ENCODE measurements around the gene FAM72D. TPM values are rescaled to one million over a fixed set of nuclear protein-coding genes. Genes with fewer than 3 reads are reported as not detected.
"Not testable (repeated sequence)": the region's sequence is repeated elsewhere in the genome, so short reads cannot be mapped to it uniquely, and the experiment has no call there.

Gene FAM72D
- total and polyA plus RNA-seq, 9 donors = 0.23 to 0.46 (median 0.25) TPM; not detected in 4

DNA sequence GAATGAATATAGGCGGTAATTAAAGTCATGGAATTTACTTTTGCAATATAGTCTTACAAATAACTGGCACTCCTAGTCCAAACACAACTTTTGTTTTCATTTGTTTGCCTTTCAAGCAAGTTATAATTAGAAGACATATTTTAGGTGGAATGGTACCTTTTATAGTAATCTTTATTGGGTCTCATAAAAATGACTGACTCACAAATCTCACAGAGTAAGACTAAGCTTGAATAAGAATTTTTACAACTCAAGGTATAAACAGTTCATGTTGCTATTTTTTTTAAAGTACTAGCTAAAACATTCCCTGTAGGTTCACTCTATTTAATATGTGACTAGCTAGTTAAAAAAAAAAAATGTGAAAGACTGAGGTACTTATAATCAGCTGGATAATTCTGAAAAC, 6.0 kb downstream of the FAM72D start:
- intact Hi-C loops (cut with DNase I); H3K4me3 ChIP-seq; H3K9me3 ChIP-seq; DNase-seq; H3K4me1 ChIP-seq (ENCODE audit: insufficient read depth); H3K27me3 ChIP-seq; H3K36me3 ChIP-seq; H3K27ac ChIP-seq: not testable (repeated sequence)
- WGBS, 3 donors = 60 to 100% methylated on average over 1 of the region's 1 CpG; no CpG with 5 or more reads in 1 of the 3 donors

GRCh38 chr1:145103294-145103693, 7.5 kb downstream of the FAM72D start:
- H3K4me1 ChIP-seq (ENCODE audit: insufficient read depth); H3K36me3 ChIP-seq; H3K9me3 ChIP-seq; H3K27me3 ChIP-seq; intact Hi-C loops (cut with DNase I); H3K4me3 ChIP-seq; H3K27ac ChIP-seq; DNase-seq: not testable (repeated sequence)
- WGBS, 3 donors = no CpG with 5 or more reads among the region's 2 CpGs

- WGBS, 3 donors = no CpG with 5 or more reads among the region's 3 CpGs
- intact Hi-C loops (cut with DNase I) = not testable (repeated sequence)
Measured at GRCh38 chr1:145111674-145112073, 15.9 kb downstream of the FAM72D start.

GRCh38 chr1:145112703-145113102, 16.9 kb downstream of the FAM72D start:
- intact Hi-C loops (cut with DNase I); DNase-seq; H3K9me3 ChIP-seq; H3K4me3 ChIP-seq; H3K4me1 ChIP-seq (ENCODE audit: insufficient read depth); H3K27ac ChIP-seq; H3K27me3 ChIP-seq; H3K36me3 ChIP-seq: not testable (repeated sequence)
- no CpG with 5 or more reads among the region's 3 CpGs for WGBS, 3 donors

More at GRCh38 chr1:145111674-145112073, 15.9 kb downstream of the FAM72D start:
- H3K27ac ChIP-seq; H3K36me3 ChIP-seq; DNase-seq; H3K27me3 ChIP-seq; H3K9me3 ChIP-seq; H3K4me1 ChIP-seq (ENCODE audit: insufficient read depth); H3K4me3 ChIP-seq: not testable (repeated sequence)

DNA sequence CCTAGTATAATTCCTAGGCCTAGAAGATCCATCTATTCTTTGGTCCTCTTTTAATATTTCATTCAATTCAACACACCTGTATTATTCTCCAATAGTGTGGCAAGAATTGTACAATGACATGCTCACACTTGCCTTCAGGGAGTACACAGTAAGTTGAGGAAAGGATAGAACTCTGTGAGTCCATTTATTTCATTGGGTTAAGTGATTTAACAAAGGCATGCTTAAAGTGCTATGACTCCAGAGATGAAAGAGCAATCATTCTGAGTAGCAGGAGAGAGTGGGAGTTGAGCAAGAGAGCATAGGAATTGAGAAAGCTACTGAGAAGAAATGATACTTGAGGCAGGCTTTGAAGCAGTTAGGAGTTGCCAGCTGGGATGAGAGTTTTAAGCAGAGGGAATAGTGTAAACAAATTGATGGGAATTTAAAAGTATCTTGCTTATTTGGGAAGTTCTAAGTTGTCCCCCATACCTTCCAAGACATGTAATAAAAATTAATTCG, 18.8 kb downstream of the FAM72D start:
- DNase-seq; H3K4me1 ChIP-seq (ENCODE audit: insufficient read depth); intact Hi-C loops (cut with DNase I); H3K27me3 ChIP-seq; H3K4me3 ChIP-seq; H3K36me3 ChIP-seq; H3K27ac ChIP-seq; H3K9me3 ChIP-seq: not testable (repeated sequence)
- WGBS, 3 donors = no CpG with 5 or more reads among the region's 1 CpG

DNA sequence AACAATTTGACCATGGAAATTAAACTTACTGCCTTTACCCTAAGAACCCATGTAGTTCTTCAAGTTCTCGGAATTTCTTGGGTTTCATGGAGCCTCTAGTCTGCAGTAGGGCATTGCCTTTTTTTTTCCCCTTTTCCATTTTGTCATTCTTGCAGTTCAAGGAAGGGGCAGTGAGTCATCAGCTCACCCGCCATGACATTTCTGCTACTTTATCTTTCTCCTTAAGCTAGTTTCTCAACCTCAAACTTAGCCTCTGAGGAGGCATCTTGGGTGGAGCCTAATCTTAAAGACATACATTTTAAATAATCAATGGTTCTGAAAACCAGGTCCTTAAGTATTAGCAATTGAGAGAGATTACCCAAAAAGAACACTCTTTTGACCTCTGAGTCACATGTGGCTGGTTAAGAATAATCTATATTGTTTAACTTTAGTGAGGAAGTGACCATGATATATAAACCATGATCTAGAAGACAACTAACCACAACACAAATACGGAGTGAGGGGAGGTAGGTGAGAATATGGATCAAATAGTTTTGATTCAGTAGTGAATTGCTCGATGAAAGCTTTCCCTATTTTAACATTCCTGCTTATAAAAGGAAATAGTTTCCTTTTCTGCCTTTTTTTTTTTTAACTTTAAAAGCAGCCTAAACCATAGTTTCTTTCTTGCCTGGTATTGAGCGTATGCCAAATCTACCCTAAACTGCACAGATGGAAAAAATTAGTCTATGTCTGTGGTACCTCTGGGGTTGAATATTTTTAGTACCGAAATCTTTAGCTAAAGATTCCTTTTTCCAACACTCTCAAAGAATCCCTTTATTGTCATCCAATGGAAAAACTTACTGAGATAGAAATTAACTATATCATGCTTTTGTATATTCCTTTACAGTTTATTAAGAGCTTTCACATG, 20.1 kb downstream of the FAM72D start:
- H3K36me3 ChIP-seq; H3K27me3 ChIP-seq; H3K27ac ChIP-seq; DNase-seq; intact Hi-C loops (cut with DNase I); H3K4me1 ChIP-seq (ENCODE audit: insufficient read depth); H3K4me3 ChIP-seq; H3K9me3 ChIP-seq: not testable (repeated sequence)
- WGBS, 3 donors = no CpG with 5 or more reads among the region's 6 CpGs

DNA sequence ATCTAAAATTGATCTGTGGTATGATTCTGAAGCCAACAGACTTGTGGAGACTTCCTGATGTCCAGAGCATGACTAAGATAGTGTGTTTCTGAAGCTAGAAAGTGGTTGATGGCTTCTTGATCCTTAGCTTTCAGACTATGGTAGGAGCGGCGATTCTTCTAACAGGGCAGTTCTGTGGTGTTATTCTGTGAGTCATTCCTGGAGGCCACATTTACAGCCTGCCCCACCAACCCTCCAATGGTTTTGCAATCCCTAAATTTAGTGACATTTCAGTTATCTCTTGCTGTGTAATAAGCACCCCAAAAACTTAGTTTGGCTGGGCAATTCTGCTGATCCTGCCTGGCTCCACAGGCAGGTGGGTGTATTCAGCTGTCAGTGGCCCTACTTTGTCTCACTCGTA, 24.1 kb downstream of the FAM72D start:
- H3K27me3 ChIP-seq; H3K4me1 ChIP-seq (ENCODE audit: insufficient read depth); H3K36me3 ChIP-seq; DNase-seq; H3K27ac ChIP-seq; intact Hi-C loops (cut with DNase I); H3K9me3 ChIP-seq; H3K4me3 ChIP-seq: not testable (repeated sequence)
- WGBS, 3 donors = no CpG with 5 or more reads among the region's 3 CpGs

DNA sequence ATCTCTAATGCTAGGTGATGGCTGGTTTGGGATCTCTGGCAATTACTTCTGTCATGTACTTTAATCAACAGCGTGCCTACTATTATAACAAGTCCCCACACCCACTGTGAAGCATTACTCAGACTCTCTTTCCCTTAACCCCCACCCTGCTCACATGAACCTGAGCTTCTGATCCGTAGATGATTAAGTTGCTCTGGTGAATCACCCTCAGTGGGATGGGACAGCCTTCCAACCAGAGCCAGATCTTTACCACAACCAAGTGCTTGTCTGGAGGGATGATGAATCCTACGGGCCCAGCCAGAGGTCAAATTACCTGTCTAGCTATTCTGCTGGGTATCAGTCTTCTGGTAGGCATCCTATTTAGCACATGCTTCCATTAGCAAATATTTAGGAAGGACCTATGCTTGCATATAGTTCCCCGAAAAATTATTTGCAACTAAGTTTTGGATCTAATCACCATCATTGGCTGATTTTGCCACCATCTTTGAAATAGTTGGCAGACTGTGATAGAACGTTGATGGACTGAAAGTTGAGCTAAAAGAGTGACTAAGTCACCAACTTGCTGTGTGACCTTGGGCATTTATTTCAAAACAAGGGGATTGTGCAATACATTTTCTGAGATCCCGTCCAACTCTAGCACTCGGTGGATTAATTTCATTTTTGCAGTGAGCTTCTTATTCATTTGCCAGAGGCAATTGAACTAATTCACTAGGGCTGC, 26.7 kb downstream of the FAM72D start:
- H3K27ac ChIP-seq; DNase-seq; H3K4me3 ChIP-seq; H3K36me3 ChIP-seq; intact Hi-C loops (cut with DNase I); H3K9me3 ChIP-seq; H3K4me1 ChIP-seq (ENCODE audit: insufficient read depth); H3K27me3 ChIP-seq: not testable (repeated sequence)
- no CpG with 5 or more reads among the region's 7 CpGs for WGBS, 3 donors

DNA sequence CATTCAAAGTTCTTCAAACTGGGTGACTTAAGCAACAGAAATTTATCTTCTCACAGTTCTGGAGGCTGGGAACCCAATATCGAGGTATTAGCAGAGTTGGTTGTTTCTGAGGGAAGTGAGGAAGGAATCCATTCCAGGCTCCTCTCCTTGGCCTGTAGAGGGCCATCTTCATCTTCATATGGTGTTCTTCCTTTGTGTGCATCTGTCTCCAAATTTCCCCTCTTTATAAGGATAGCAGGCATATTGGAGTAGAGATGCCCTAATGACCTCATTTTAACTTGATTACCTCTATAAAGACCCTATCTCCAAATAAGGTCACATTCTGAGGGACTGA, 27.3 kb downstream of the FAM72D start:
- H3K36me3 ChIP-seq; H3K9me3 ChIP-seq; H3K4me1 ChIP-seq (ENCODE audit: insufficient read depth); DNase-seq; H3K4me3 ChIP-seq; intact Hi-C loops (cut with DNase I); H3K27ac ChIP-seq; H3K27me3 ChIP-seq: not testable (repeated sequence)
- WGBS, 3 donors = no CpG with 5 or more reads among the region's 1 CpG

- no CpG with 5 or more reads among the region's 7 CpGs for WGBS, 3 donors
- H3K27ac ChIP-seq; H3K4me3 ChIP-seq; intact Hi-C loops (cut with DNase I); H3K36me3 ChIP-seq; H3K27me3 ChIP-seq; H3K4me1 ChIP-seq (ENCODE audit: insufficient read depth); DNase-seq; H3K9me3 ChIP-seq: not testable (repeated sequence)
Measured at GRCh38 chr1:145123992-145124641, 28.3 kb downstream of the FAM72D start.

DNA sequence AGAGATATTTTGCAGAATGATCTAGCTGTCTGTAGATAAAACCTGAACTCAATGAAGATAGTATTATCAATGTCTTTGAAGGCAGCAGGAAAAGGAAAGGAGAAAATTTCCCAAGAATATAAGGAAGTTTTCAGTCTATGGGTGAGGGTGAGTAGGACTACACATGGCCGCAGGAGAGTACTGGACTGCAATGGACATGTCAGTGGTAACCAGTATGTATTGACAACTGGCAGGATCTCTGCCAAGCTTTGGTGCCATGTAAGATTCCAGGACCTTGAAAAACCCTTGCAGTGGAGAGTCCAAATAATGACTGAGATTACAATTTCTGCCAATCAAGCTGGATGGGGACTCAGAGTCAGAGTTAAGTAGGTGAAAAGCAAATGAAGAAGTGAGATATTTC, 29.3 kb downstream of the FAM72D start:
- H3K27ac ChIP-seq; H3K36me3 ChIP-seq; DNase-seq; H3K9me3 ChIP-seq; H3K4me3 ChIP-seq; H3K4me1 ChIP-seq (ENCODE audit: insufficient read depth); H3K27me3 ChIP-seq; intact Hi-C loops (cut with DNase I): not testable (repeated sequence)
- no CpG with 5 or more reads among the region's 1 CpG for WGBS, 3 donors
